Adipocyte (in vitro differentiated cells): ENCODE data around the gene DLX5.

ENCODE experiments used
- DNase-seq: peaks from one replicate; pipeline ENCODE4 v3.0.0-alpha.2; 2015; ENCODE audit warnings: low read depth
- H3K27me3 ChIP-seq: replicated peaks from 2 replicates; pipeline ENCODE4 v1.7.0; 2013; ENCODE audit warnings: mild to moderate bottlenecking, low read length, moderate library complexity; ENCODE audit not compliant: control insufficient read depth, insufficient read depth
- H3K36me3 ChIP-seq: 2 replicates; pipeline ENCODE4 v1.7.0; 2013; ENCODE audit warnings: low read length, mild to moderate bottlenecking, moderate library complexity; ENCODE audit not compliant: control insufficient read depth, insufficient read depth, severe bottlenecking
- H3K4me1 ChIP-seq: 2 replicates; pipeline ENCODE4 v1.7.0; 2013; ENCODE audit warnings: mild to moderate bottlenecking, low read length, moderate library complexity; ENCODE audit not compliant: control insufficient read depth, insufficient read depth
- H3K4me3 ChIP-seq: 2 replicates; pipeline ENCODE4 v1.7.0; 2013; ENCODE audit warnings: mild to moderate bottlenecking, low read length, moderate library complexity
- H3K9ac ChIP-seq: 2 replicates; pipeline ENCODE4 v1.7.0; 2013; ENCODE audit warnings: mild to moderate bottlenecking, low read length, moderate library complexity
- H3K9me3 ChIP-seq: 2 replicates; pipeline ENCODE4 v1.7.0; 2013; ENCODE audit warnings: mild to moderate bottlenecking, low read length, moderate library complexity; ENCODE audit not compliant: control insufficient read depth

DLX5 gene

DNA sequence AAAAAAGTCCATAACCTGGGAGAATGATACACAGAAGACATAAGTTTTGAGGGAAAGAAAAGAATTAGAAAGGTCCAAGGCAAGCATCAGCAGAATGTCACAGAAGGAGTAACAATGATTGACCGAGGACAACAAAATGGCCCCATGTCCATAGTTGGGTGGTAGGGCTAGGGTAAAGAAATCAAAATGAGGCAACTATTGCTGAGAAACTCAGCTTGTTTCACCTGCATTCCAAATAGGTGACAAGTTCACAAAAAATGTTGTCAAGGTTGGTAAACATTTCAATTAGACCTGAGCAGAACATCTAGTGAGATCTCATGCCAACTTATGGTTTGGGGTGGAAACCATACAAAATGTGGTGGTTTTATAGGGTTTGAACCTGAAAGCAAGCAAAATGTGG is 42.0 kb downstream of the DLX5 start:
- H3K4me3 ChIP-seq = no peak overlapping the region
- H3K9ac ChIP-seq = no peak overlapping the region
- H3K27me3 ChIP-seq = peaks cover 29% of the 10 kb centered on the region
- H3K36me3 ChIP-seq = no peaks in the 10 kb centered on the region
- H3K4me1 ChIP-seq = no peaks in the 10 kb centered on the region
- no peaks in the 10 kb centered on the region for H3K9me3 ChIP-seq
- DNase-seq = no peak

DNA sequence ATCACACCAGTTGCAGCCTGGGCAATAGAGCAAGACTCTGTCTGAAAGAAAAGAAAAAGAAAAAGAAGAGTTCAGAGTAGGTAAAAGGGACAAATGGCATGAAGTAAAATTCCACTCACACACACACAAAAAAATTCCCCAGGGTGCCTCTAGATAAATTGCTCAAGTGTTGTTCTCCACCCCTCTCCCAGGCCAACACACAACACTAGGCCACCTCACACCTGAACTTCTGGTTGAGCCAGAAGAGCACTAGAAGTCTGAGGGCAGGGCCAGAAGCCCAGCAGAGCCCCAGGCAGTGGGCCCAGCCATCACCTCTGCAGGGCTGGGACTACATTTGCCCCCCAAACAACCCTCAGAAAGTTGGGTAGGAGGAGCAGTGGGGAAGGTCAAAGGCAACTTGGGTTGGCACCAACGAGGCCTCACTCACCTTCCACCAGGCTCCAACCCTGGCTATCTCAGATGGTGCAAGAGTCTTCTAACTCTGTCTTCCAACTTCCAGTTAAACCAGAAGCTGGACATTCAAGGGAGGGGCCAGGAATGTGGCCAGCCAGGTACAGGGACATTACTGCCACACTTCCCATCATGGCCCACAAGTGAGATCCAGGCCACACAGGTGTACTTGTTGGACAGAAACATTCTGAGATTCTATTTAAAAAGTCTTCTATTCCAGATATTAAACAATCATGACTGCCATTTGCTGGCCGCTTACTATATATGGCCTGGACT is 44.9 kb downstream of the DLX5 start:
- Histone ChIP-seq H3K4me1 (no peaks in the 10 kb centered on the region), H3K36me3 (no peaks in the 10 kb centered on the region), H3K9me3 (no peaks in the 10 kb centered on the region), H3K4me3 (no peak overlapping the region), H3K9ac (no peak overlapping the region), H3K27me3 (peaks cover 18% of the 10 kb centered on the region)
- DNase-seq = no peak

DNA sequence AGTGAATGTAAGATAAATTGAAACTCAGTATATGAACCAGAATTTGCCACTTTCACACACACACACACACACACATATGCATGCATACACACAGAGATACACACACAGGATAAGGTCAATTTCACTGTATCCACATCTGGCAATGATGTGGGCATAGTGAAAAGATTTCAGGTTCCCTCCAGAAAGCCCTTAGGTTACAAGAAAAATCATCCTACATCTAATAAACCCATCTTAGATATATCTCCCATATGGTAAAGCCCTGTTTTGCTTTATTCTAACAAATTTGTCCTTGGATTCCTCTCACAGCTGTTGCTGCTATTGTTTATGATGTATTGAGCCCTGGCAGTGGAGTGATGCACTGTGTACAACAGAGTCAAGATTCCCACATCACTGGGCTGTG is 47.2 kb downstream of the DLX5 start:
- Histone ChIP-seq H3K9ac (no peak overlapping the region), H3K27me3 (peaks cover 6% of the 10 kb centered on the region), H3K9me3 (no peaks in the 10 kb centered on the region), H3K4me1 (no peaks in the 10 kb centered on the region), H3K36me3 (no peaks in the 10 kb centered on the region), H3K4me3 (no peak overlapping the region)
- no peak for DNase-seq

DNA sequence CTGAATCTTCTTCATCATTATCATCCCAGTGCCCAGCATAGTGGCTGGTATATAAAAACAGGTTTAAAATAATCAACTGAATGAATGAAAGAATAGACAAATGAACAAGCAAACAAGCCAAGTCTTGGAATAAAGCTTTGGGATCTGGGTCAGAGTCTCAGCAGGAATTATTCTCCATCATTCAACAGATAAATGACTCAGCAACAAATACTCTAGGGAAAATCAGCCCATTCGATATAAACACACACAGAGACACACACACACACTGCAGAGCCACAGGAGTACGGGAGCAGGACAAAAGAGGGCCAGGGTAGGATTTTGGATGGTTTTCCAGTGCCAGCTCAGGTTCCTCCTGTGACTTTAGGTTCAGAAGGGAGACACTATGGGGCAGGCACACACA is 48.5 kb downstream of the DLX5 start:
- no peaks in the 10 kb centered on the region for H3K4me1 ChIP-seq
- no peak for DNase-seq
- no peaks in the 10 kb centered on the region for H3K9me3 ChIP-seq
- H3K9ac ChIP-seq = no peak overlapping the region
- no peaks in the 10 kb centered on the region for H3K36me3 ChIP-seq
- no peak overlapping the region for H3K4me3 ChIP-seq
- peaks cover 6% of the 10 kb centered on the region for H3K27me3 ChIP-seq

GRCh38 chr7:96973986-96974385 is 50.6 kb downstream of the DLX5 start:
- H3K9ac ChIP-seq = no peak overlapping the region
- no peaks in the 10 kb centered on the region for H3K36me3 ChIP-seq
- H3K27me3 ChIP-seq = peaks cover 10% of the 10 kb centered on the region
- H3K4me1 ChIP-seq = no peaks in the 10 kb centered on the region
- no peaks in the 10 kb centered on the region for H3K9me3 ChIP-seq
- peak; percentile 77 for DNase-seq
- no peak overlapping the region for H3K4me3 ChIP-seq

- Histone ChIP-seq H3K36me3 (no peaks in the 10 kb centered on the region), H3K9ac (no peak overlapping the region), H3K9me3 (no peaks in the 10 kb centered on the region), H3K4me3 (no peak overlapping the region), H3K27me3 (peaks cover 19% of the 10 kb centered on the region), H3K4me1 (no peaks in the 10 kb centered on the region)
- DNase-seq = no peak
Observed at GRCh38 chr7:96970739-96971138, 53.9 kb downstream of the DLX5 start.
